B cell (primary cell): ENCODE results near the gene CHSY3.

ENCODE experiments used
- CTCF ChIP-seq: fragments of 200-600 bp; IDR thresholded peaks from one replicate; pipeline ENCODE4 v1.8.0; 2022; ENCODE audit warnings: antibody characterized with exemption, mild to moderate bottlenecking
- EZH2 ChIP-seq: IDR thresholded peaks from 2 replicates; pipeline ENCODE4 v1.6.1; 2012; ENCODE audit warnings: borderline replicate concordance, low read depth, mild to moderate bottlenecking, moderate library complexity, low read length; ENCODE audit not compliant: insufficient read depth, poor library complexity, severe bottlenecking

GRCh38 chr5:130138406-130139045 lies 234.3 kb downstream of the CHSY3 start:
- TF ChIP-seq CTCF (no peak), EZH2 (no peak)
